SJSA1 (cell line): ENCODE measurements around the gene DLGAP1. TPM values are rescaled to one million over a fixed set of nuclear protein-coding genes. Genes with fewer than 3 reads are reported as not detected.
"Not testable (repeated sequence)": the region's sequence is repeated elsewhere in the genome, so short reads cannot be mapped to it uniquely, and the experiment has no call there.

Source experiments
- DNase-seq, 2 experiments: peaks; one replicate each; pipeline ENCODE4 v3.0.0-alpha.2; 2015 to 2020; ENCODE audit warnings: low spot score in 2 of 2, low read depth in 1 of 2
- H3K27ac ChIP-seq: fragments of 250-450 bp; sonication (Bioruptor Pico); 2 replicates; pipeline ENCODE4 v1.5.1; 2020; ENCODE audit warnings: mild to moderate bottlenecking, moderate library complexity
- H3K27me3 ChIP-seq: fragments of 250-450 bp; sonication (Bioruptor Pico); replicated peaks from 2 replicates; pipeline ENCODE4 v1.5.1; 2020; ENCODE audit warnings: mild to moderate bottlenecking, moderate library complexity
- H3K36me3 ChIP-seq: fragments of 250-450 bp; sonication (Bioruptor Pico); 2 replicates; pipeline ENCODE4 v1.5.1; 2020; ENCODE audit warnings: mild to moderate bottlenecking
- H3K4me1 ChIP-seq: fragments of 250-450 bp; sonication (Bioruptor Pico); replicated peaks from 2 replicates; pipeline ENCODE4 v1.6.1; 2021; ENCODE audit warnings: mild to moderate bottlenecking
- H3K4me3 ChIP-seq: fragments of 250-450 bp; sonication (Bioruptor Pico); 2 replicates; pipeline ENCODE4 v1.5.1; 2020; ENCODE audit warnings: mild to moderate bottlenecking
- H3K9me3 ChIP-seq: fragments of 250-450 bp; sonication (Bioruptor Pico); replicated peaks from 2 replicates; pipeline ENCODE4 v1.5.1; 2020; ENCODE audit warnings: mild to moderate bottlenecking
- total RNA-seq: library from RNA; depleted of rRNA; stranded (reverse); fragments of >200 nt; shearing (Covaris generic); gene quantifications from 2 replicates; pipeline ENCODE4 v1.2.3, GENCODE V29; 2014

DLGAP1 gene
- total RNA-seq, 1 experiment from 2014 or later, result not detected

GRCh38 chr18:3605486-3605952, 849.6 kb downstream of the DLGAP1 start:
- H3K4me3 ChIP-seq, result peak overlapping the region; percentile 40
- H3K9me3 ChIP-seq, result no peaks in the 10 kb centered on the region
- peak overlapping the region; percentile 99 for H3K27ac ChIP-seq
- H3K36me3 ChIP-seq, result no peaks in the 10 kb centered on the region
- peaks cover 39% of the 10 kb centered on the region for H3K4me1 ChIP-seq
- peak in 1 of 2 experiments; percentile 61 for DNase-seq
- H3K27me3 ChIP-seq, result no peaks in the 10 kb centered on the region

GRCh38 chr18:3604498-3605408, 850.4 kb downstream of the DLGAP1 start:
- DNase-seq, result peak in 1 of 2 experiments; percentile 91
- Histone ChIP-seq H3K9me3 (no peaks in the 10 kb centered on the region), H3K36me3 (no peaks in the 10 kb centered on the region), H3K27ac (peak overlapping the region; percentile 99), H3K27me3 (no peaks in the 10 kb centered on the region), H3K4me1 (peaks cover 39% of the 10 kb centered on the region), H3K4me3 (peak overlapping the region; percentile 40)

- peak overlapping the region; percentile 40 for H3K4me3 ChIP-seq
- peak overlapping the region; percentile 99 for H3K27ac ChIP-seq
- DNase-seq, result no peak
- no peaks in the 10 kb centered on the region for H3K9me3 ChIP-seq
- no peaks in the 10 kb centered on the region for H3K36me3 ChIP-seq
- peaks cover 39% of the 10 kb centered on the region for H3K4me1 ChIP-seq
- no peaks in the 10 kb centered on the region for H3K27me3 ChIP-seq
Observed at GRCh38 chr18:3604235-3604497, 850.9 kb downstream of the DLGAP1 start.

- Histone ChIP-seq H3K9me3 (no peaks in the 10 kb centered on the region), H3K4me3 (peak overlapping the region; percentile 40), H3K36me3 (no peaks in the 10 kb centered on the region), H3K27me3 (no peaks in the 10 kb centered on the region), H3K27ac (peak overlapping the region; percentile 99), H3K4me1 (peaks cover 39% of the 10 kb centered on the region)
- peak; percentile 80 to 96 for DNase-seq
Observed at GRCh38 chr18:3603421-3604234, 851.5 kb downstream of the DLGAP1 start.

DNA sequence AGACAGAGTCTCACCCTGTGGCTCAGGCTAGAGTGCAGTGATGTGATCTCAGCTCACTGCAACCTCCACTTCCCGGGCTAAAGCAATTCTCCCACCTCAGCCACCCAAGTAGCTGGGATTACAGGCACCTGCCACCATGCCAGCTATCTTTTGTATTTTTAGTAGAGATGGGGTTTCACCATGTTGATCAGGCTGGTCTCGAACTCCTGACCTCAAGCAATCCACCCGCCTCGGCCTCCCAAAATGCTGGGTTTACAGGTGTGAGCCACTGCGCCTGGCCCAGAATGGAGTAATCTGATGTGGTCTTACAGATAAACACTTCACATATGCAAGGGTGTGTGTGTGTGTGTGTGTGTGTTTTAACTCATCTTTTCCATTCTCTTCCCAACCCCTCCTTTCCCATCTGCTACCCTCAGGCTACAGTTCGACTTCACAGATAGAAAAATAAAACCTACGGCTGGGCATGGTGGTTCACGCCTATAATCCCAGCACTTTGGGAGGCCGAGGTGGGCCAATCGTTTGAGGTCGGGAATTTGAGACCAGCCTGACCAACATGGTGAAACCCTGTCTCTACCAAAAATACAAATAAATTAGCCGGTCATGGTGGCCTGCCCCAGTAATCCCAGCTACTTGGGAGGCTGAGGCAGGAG, 853.9 kb downstream of the DLGAP1 start:
- H3K27ac ChIP-seq, H3K36me3 ChIP-seq, H3K4me3 ChIP-seq, H3K9me3 ChIP-seq, H3K27me3 ChIP-seq, DNase-seq: not testable (repeated sequence)
- peaks cover 43% of the 10 kb centered on the region for H3K4me1 ChIP-seq

GRCh38 chr18:3599861-3600260, 855.2 kb downstream of the DLGAP1 start:
- no peaks in the 10 kb centered on the region for H3K36me3 ChIP-seq
- H3K27ac ChIP-seq, result no peak overlapping the region
- H3K4me3 ChIP-seq, result no peak overlapping the region
- DNase-seq, result no peak
- H3K27me3 ChIP-seq, result no peaks in the 10 kb centered on the region
- H3K4me1 ChIP-seq, result peaks cover 49% of the 10 kb centered on the region
- no peaks in the 10 kb centered on the region for H3K9me3 ChIP-seq

DNA sequence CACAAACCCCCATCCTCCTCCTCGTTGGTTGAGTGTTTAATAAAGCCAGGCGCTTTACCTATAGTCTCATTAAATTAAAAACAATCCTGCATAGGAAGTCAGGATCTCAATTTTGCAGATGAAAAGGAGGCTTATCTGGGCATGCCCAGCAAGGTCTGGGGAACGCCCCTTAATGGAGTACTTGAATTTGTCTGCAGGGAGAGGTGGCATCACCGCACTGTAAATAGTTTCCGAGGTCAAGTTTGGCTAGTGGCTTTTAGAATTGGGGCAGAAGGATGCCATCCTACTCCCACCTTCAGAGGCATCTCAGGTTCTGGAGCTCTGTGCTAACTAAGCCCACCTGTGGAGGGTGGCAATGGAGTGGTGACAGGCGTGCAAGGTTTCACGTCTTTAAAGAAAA, 855.9 kb downstream of the DLGAP1 start:
- H3K36me3 ChIP-seq, result no peaks in the 10 kb centered on the region
- H3K4me1 ChIP-seq, result peaks cover 52% of the 10 kb centered on the region
- H3K27me3 ChIP-seq, result no peaks in the 10 kb centered on the region
- H3K9me3 ChIP-seq, result no peaks in the 10 kb centered on the region
- DNase-seq, result no peak
- H3K4me3 ChIP-seq, result no peak overlapping the region
- no peak overlapping the region for H3K27ac ChIP-seq

DNA sequence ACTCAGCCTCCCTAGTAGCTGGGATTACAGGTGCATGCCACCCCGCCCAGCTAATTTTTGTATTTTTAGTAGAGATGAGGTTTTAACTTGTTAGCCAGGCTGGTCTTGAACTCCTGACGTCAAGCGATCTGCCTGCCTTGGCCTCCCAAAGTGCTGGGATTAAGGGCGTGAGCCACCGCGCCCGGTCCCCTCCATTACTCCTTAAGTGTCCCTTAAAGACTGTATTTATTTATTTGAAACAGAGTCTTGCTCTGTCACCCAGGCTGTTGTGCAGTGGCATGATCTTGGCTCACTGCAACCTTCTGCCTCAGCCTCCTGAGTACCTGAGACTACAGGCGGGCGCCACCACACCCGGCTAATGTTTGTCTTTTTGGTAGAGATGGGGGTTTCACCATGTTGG, 856.5 kb downstream of the DLGAP1 start:
- Histone ChIP-seq H3K36me3 (no peaks in the 10 kb centered on the region), H3K4me1 (peaks cover 47% of the 10 kb centered on the region)
- no peak for DNase-seq

GRCh38 chr18:3597409-3598357, 857.4 kb downstream of the DLGAP1 start:
- H3K9me3 ChIP-seq, result no peaks in the 10 kb centered on the region
- peak overlapping the region; percentile 91; the same call in 1 of the 2 replicates for H3K27ac ChIP-seq
- no peak for DNase-seq
- H3K36me3 ChIP-seq, result no peaks in the 10 kb centered on the region
- no peaks in the 10 kb centered on the region for H3K27me3 ChIP-seq
- peaks cover 47% of the 10 kb centered on the region for H3K4me1 ChIP-seq
- no peak overlapping the region for H3K4me3 ChIP-seq

More for the DNA sequence above, 856.5 kb downstream of the DLGAP1 start:
- no peak overlapping the region for H3K27ac ChIP-seq
- no peaks in the 10 kb centered on the region for H3K9me3 ChIP-seq
- no peak overlapping the region for H3K4me3 ChIP-seq
- no peaks in the 10 kb centered on the region for H3K27me3 ChIP-seq

GRCh38 chr18:3596637-3597384, 858.3 kb downstream of the DLGAP1 start:
- Histone ChIP-seq H3K4me3 (no peak overlapping the region), H3K27ac (peak overlapping the region; percentile 91), H3K27me3 (no peaks in the 10 kb centered on the region), H3K36me3 (no peaks in the 10 kb centered on the region), H3K4me1 (peaks cover 42% of the 10 kb centered on the region), H3K9me3 (no peaks in the 10 kb centered on the region)
- peak; percentile 51 to 73 for DNase-seq

DNA sequence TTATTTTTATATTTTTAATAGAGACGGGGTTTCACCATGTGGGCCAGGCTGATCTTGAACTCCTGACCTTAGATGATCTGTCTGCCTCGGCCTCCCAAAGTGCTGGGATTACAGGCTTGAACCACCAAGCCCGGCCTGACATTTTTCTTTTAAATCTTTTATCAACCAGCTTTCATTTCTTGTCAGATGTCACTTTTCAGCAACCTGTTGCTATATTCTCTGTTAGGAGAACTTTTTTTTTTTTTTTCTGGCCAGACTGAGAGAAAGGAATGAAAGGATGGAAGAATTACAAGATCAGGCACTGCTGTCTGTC, 858.8 kb downstream of the DLGAP1 start:
- H3K36me3 ChIP-seq, result no peaks in the 10 kb centered on the region
- peak overlapping the region; percentile 91 for H3K27ac ChIP-seq
- no peak for DNase-seq
- H3K4me1 ChIP-seq, result peaks cover 42% of the 10 kb centered on the region
- H3K27me3 ChIP-seq, result no peaks in the 10 kb centered on the region
- no peak overlapping the region for H3K4me3 ChIP-seq
- no peaks in the 10 kb centered on the region for H3K9me3 ChIP-seq

DNA sequence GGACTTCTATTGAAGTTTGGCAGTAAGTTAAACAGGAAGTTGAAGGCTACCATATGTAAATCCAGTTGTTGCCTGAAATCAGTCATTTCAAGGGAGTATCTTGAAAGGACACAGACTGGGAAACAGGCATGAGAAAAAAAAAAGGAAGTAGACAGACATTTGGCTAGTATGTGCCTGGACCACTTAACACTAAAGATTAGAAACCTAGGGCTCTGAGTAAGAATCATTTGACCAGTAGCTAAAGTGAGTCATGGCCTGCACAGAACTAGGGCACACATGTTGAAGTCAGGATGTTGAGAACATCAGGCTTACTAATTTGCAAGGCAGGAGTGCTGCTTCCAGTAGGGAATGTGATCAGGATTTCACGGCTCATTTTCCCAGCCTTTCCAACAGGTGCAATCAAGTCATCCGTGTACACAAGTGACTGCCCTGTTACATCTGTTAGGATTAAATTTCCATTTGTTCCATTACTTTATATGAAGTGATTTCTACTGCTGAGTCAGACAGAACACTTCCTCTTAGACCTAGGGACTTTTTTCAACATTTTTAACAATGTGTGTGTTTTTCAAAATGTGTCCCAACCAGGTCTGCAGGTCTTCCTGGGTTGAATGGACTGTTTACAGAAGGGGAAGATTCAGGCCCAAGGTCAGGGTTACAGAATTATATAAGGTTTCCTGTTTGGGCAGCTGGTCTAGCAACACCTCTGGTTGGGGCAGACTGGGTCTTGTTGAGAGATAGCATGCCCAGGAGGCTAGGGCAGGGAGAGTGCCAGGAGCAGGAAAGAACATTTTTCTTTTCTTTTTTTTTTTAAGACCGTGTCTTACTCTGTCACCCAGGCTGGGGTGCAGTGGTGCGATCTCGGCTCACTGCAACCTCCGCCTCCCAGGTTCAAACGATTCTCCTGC, 859.5 kb downstream of the DLGAP1 start:
- Histone ChIP-seq H3K4me1 (peaks cover 42% of the 10 kb centered on the region), H3K4me3 (no peak overlapping the region)

More for the DNA sequence above, 859.5 kb downstream of the DLGAP1 start:
- H3K9me3 ChIP-seq, result no peaks in the 10 kb centered on the region
- peak; percentile 60 to 70 for DNase-seq
- H3K27ac ChIP-seq, result peak overlapping the region; percentile 91
- H3K27me3 ChIP-seq, result no peaks in the 10 kb centered on the region
- no peaks in the 10 kb centered on the region for H3K36me3 ChIP-seq
